Esophagus squamous epithelium (tissue), 4 donors: ENCODE measurements around the gene NFATC2.

Experiments used
- CTCF ChIP-seq, 6 experiments: fragments of 450-650 bp in 4 of 6; fragments of 200-600 bp in 2 of 6; sonication (generic) in 2 of 6; IDR thresholded peaks; one replicate each; pipeline ENCODE4 v1.5.1; 2016 to 2019; ENCODE audit warnings: antibody characterized with exemption in 6 of 6, mild to moderate bottlenecking in 4 of 6, moderate library complexity in 4 of 6
- POLR2A ChIP-seq, 4 donors: fragments of 450-650 bp; IDR thresholded peaks; one replicate each; pipeline ENCODE4 v1.6.1; 2017; ENCODE audit warnings: antibody characterized with exemption in 4 of 4, mild to moderate bottlenecking in 4 of 4, moderate library complexity in 3 of 4

DNA sequence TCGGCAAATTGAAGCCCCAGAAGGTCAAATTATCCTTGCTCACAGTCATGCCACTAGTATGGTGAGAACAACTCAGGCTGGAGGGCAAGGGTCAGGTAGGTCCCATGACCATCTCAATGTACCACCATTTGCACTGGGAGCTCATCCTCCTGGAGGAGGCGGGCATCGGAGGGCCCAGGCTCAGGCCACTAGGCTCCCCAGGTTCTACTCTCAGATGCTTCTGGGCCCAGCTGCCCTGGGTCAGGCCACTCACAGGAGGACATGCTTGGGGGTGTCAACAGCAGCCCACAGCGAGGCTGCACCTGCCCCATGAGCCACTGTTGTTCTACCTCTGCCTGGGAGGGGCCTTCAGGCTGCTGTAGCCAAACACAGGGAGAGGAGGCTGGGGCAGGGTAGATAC is 39.1 kb downstream of the NFATC2 start:
- TF ChIP-seq CTCF (IDR thresholded peaks at IDR 0.05) (no peak), POLR2A (IDR thresholded peaks at IDR 0.05) (no peak)
